HUES64 (cell line): Measurements from ENCODE around the gene SIAE.

Experiments used
- H3K27ac ChIP-seq: 2 replicates; pipeline ENCODE4 v1.7.0; 2013; ENCODE audit warnings: low read depth, low read length, inconsistent platforms
- H3K27me3 ChIP-seq: 2 replicates; pipeline ENCODE4 v1.6.1; 2013; ENCODE audit warnings: mild to moderate bottlenecking, low read length; ENCODE audit not compliant: insufficient read depth
- H3K36me3 ChIP-seq: 2 replicates; pipeline ENCODE4 v1.6.1; 2013; ENCODE audit warnings: mild to moderate bottlenecking, low read length; ENCODE audit not compliant: insufficient read depth
- H3K4me1 ChIP-seq: 2 replicates; pipeline ENCODE4 v1.6.1; 2013; ENCODE audit warnings: mild to moderate bottlenecking, low read length, moderate library complexity; ENCODE audit not compliant: insufficient read depth
- H3K4me3 ChIP-seq: 2 replicates; pipeline ENCODE4 v1.5.1; 2013; ENCODE audit warnings: mild to moderate bottlenecking, low read length, moderate library complexity
- H3K9ac ChIP-seq: 2 replicates; pipeline ENCODE4 v1.6.1; 2013; ENCODE audit warnings: mild to moderate bottlenecking, low read depth, low read length
- H3K9me3 ChIP-seq: 2 replicates; pipeline ENCODE4 v1.6.1; 2013; ENCODE audit warnings: low read depth, low read length; ENCODE audit not compliant: insufficient read depth
- WGBS: fragments of 150-250, 120-280 bp; methylation state at CpG from one replicate; pipeline ENCODE4 v1.1.7; 2013; ENCODE audit warnings: missing lambda C conversion rate; 5-methylcytosine and 5-hydroxymethylcytosine counted together

The SIAE gene

DNA sequence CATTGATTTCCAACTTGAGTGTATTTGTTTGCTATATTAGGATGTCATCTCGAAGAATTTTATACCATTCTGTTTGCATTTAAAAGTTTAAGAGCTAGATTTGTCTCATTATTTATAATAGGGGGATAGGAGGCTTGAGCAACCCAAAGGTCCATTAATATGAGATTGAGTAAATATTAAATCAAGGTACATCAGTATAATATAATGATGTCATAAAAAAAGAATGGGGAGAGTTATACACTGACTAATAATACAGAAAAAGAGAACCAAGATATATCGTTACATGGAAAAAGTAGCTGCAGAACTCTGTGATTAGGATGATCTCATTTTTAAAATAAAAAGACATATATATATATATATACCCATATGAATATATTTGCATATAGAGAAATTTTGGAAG lies 19.6 kb upstream of the SIAE start:
- Histone ChIP-seq H3K27ac (no peak overlapping the region), H3K4me3 (no peak overlapping the region), H3K4me1 (no peaks in the 10 kb centered on the region), H3K9me3 (no peaks in the 10 kb centered on the region), H3K27me3 (no peaks in the 10 kb centered on the region), H3K36me3 (no peaks in the 10 kb centered on the region), H3K9ac (no peak overlapping the region)
- 91% methylated on average over 1 of the region's 2 CpGs for WGBS

GRCh38 chr11:124682443-124682842 lies 8.9 kb upstream of the SIAE start:
- WGBS = no CpG with 5 or more reads among the region's 1 CpG
- H3K36me3 ChIP-seq = no peaks in the 10 kb centered on the region
- no peak overlapping the region for H3K27ac ChIP-seq
- H3K4me3 ChIP-seq = no peak overlapping the region
- peaks cover 4% of the 10 kb centered on the region for H3K9me3 ChIP-seq
- H3K4me1 ChIP-seq = no peaks in the 10 kb centered on the region
- no peaks in the 10 kb centered on the region for H3K27me3 ChIP-seq
- H3K9ac ChIP-seq = no peak overlapping the region

GRCh38 chr11:124681421-124681820 lies 7.9 kb upstream of the SIAE start:
- Histone ChIP-seq H3K9me3 (peaks cover 4% of the 10 kb centered on the region), H3K4me1 (no peaks in the 10 kb centered on the region), H3K27me3 (no peaks in the 10 kb centered on the region), H3K27ac (no peak overlapping the region), H3K36me3 (no peaks in the 10 kb centered on the region), H3K9ac (no peak overlapping the region), H3K4me3 (no peak overlapping the region)
- no CpG with 5 or more reads among the region's 2 CpGs for WGBS

- WGBS = 96% methylated on average over 5 of the region's 5 CpGs
- no peaks in the 10 kb centered on the region for H3K9me3 ChIP-seq
- H3K4me3 ChIP-seq = no peak overlapping the region
- 0 out of 2 replicates have a peak, but pooled peaks cover 2% of the 10 kb centered on the region for H3K4me1 ChIP-seq
- no peak overlapping the region for H3K9ac ChIP-seq
- no peak overlapping the region for H3K27ac ChIP-seq
- H3K27me3 ChIP-seq = peaks cover under 1% of the 10 kb centered on the region
- no peaks in the 10 kb centered on the region for H3K36me3 ChIP-seq
These were observed 4.9 kb upstream of the SIAE start for GRCh38 chr11:124678416-124678815.

DNA sequence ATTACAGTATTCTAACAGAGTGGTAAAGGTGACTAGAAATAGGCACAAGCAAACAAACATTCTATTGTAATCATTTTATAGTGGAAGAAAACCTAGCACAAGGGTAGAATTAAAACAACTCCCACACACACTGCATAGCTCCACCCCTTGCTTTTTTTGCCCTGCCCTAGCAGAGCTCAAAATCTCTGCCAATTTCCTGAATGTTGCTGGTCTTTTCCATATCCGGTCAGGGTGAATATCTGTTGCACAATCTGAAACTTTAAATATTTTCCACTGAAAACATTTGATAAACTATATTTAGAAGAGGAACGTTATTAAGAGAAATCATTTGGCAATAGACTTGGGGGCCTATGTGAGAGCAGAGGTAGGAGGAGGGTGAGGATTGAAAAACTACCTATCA lies 2.8 kb upstream of the SIAE start:
- Histone ChIP-seq H3K27ac (no peak overlapping the region), H3K9ac (no peak overlapping the region), H3K36me3 (no peaks in the 10 kb centered on the region), H3K4me3 (no peak overlapping the region), H3K27me3 (peaks cover 18% of the 10 kb centered on the region), H3K9me3 (no peaks in the 10 kb centered on the region), H3K4me1 (0 out of 2 replicates have a peak, but pooled peaks cover 2% of the 10 kb centered on the region)
- 96% methylated on average over 2 of the region's 2 CpGs for WGBS

DNA sequence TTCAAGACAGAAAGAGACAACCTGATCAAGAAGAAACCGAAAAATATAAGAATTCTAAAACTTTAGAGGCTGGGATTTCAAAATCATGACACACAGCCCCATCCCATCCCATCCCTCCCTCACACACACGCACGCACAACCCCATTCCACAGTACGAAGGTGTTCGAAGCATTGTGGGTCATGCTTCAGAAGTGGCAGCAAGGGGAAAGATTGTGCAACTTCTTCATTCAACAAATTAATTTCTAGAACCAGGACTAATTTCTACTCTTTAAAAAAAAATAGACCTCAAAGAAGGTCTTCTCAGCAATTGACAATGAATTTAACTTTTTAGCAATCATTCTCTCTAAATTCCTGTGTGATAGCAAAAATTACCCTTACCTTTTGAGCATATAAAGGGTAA lies 1.0 kb upstream of the SIAE start:
- H3K36me3 ChIP-seq = no peaks in the 10 kb centered on the region
- WGBS = 89% methylated on average over 5 of the region's 5 CpGs
- H3K4me1 ChIP-seq = 0 out of 2 replicates have a peak, but pooled peaks cover 2% of the 10 kb centered on the region
- H3K27ac ChIP-seq = no peak overlapping the region
- peaks cover 34% of the 10 kb centered on the region for H3K27me3 ChIP-seq
- H3K9me3 ChIP-seq = no peaks in the 10 kb centered on the region
- no peak overlapping the region for H3K9ac ChIP-seq
- peak overlapping the region; percentile 90 for H3K4me3 ChIP-seq

DNA sequence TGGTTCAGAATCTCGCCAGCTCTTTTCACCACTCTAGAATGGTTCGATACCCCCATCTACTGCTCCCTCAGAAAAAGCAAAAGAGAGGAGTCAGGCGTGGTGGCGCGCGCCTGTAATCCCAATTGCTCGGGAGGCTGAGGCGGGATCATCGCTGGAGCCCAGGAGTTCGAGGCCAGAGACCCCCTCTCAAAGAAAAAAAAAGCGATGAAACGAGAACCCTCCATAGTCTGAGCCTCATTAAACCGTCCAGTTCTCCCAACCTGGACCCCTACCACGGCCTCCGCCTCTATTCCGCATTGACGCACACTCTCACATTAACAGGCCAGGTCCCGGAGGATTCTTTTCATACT lies 604 bp upstream of the SIAE start:
- WGBS = 29% methylated on average over 18 of the region's 18 CpGs
- Histone ChIP-seq H3K36me3 (no peaks in the 10 kb centered on the region), H3K4me3 (peak overlapping the region; percentile 90), H3K4me1 (0 out of 2 replicates have a peak, but pooled peaks cover 2% of the 10 kb centered on the region), H3K9ac (peak overlapping the region; percentile 83), H3K9me3 (no peaks in the 10 kb centered on the region), H3K27me3 (peaks cover 38% of the 10 kb centered on the region), H3K27ac (peak overlapping the region; percentile 51; the same call in 1 of the 2 replicates)

DNA sequence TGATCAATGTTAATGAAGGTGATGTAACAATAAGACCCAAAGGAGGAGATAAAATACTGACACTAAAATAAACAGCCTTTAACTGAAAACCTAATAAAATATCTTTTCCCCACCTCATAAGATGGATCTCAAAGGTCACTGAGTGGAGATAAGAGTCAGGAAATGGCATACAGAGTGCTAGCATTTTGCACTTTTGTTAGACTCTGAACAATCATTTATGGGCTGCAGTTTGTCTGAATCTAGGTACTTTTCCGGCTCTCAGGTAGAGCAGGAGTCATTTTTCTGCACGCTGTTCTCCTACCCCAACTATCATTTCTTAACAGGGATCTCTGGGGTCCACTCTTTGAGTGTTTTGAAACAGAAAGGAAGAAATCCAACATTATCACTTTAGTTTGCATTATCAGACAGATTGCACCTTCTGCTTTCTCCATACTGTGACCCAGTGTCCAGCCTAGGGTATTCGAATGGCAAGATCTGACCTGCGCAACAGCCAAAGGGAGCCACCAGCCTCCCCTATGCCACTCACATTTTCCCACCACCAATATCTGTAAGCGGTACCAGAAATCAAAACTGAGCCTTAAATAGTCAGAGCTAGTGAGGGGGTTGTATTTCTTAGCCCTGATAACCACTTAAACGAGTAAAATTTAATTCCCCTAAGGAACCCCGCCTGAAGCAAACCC lies 863 bp downstream of the SIAE start:
- H3K36me3 ChIP-seq = no peaks in the 10 kb centered on the region
- H3K9me3 ChIP-seq = no peaks in the 10 kb centered on the region
- H3K27ac ChIP-seq = no peak overlapping the region
- peak overlapping the region; percentile 95; the same call in 1 of the 2 replicates for H3K9ac ChIP-seq
- H3K4me3 ChIP-seq = peak overlapping the region; percentile 90
- WGBS = 90% methylated on average over 5 of the region's 7 CpGs
- peaks cover 41% of the 10 kb centered on the region for H3K27me3 ChIP-seq
- 0 out of 2 replicates have a peak, but pooled peaks cover 2% of the 10 kb centered on the region for H3K4me1 ChIP-seq

DNA sequence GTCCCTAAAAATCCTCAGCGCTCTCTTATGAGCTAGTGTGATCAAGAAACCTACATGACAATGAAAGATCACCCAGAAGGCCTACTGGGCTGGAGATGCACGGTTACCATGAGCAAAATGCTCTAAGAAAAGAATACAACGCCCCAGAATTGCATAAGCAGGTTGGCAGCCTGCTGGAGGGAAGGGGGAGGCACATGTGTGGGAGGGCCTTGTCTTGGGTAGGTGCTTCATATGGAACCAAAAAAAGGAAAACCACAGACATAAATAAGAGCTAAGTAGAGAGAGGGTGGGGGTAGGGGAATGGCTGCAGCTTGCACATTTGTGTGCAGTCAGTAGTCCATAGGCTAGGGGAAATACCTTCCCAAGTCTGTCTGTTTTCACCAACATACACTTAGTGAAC lies 2.8 kb downstream of the SIAE start:
- Histone ChIP-seq H3K9ac (no peak overlapping the region), H3K27me3 (peaks cover 41% of the 10 kb centered on the region), H3K27ac (no peak overlapping the region), H3K36me3 (no peaks in the 10 kb centered on the region), H3K9me3 (no peaks in the 10 kb centered on the region), H3K4me3 (no peak overlapping the region), H3K4me1 (0 out of 2 replicates have a peak, but pooled peaks cover 2% of the 10 kb centered on the region)
- 73% methylated on average over 3 of the region's 3 CpGs for WGBS

GRCh38 chr11:124669193-124669592 lies 4.3 kb downstream of the SIAE start:
- no peaks in the 10 kb centered on the region for H3K9me3 ChIP-seq
- peaks cover 41% of the 10 kb centered on the region for H3K27me3 ChIP-seq
- H3K4me1 ChIP-seq = no peaks in the 10 kb centered on the region
- 37% methylated on average over 8 of the region's 8 CpGs for WGBS
- no peak overlapping the region for H3K9ac ChIP-seq
- H3K27ac ChIP-seq = no peak overlapping the region
- no peak overlapping the region for H3K4me3 ChIP-seq
- H3K36me3 ChIP-seq = no peaks in the 10 kb centered on the region

GRCh38 chr11:124667601-124668000 lies 5.9 kb downstream of the SIAE start:
- WGBS = 91% methylated on average over 3 of the region's 3 CpGs
- peaks cover 32% of the 10 kb centered on the region for H3K27me3 ChIP-seq
- H3K36me3 ChIP-seq = no peaks in the 10 kb centered on the region

GRCh38 chr11:124663861-124664260 lies 9.7 kb downstream of the SIAE start:
- Histone ChIP-seq H3K9ac (no peak overlapping the region), H3K4me3 (no peak overlapping the region), H3K4me1 (no peaks in the 10 kb centered on the region), H3K27me3 (peaks cover 3% of the 10 kb centered on the region; the same call in 1 of the 2 replicates), H3K36me3 (no peaks in the 10 kb centered on the region), H3K27ac (no peak overlapping the region), H3K9me3 (no peaks in the 10 kb centered on the region)
- WGBS = 95% methylated on average over 2 of the region's 2 CpGs

More at GRCh38 chr11:124667601-124668000, 5.9 kb downstream of the SIAE start:
- Histone ChIP-seq H3K4me3 (no peak overlapping the region), H3K4me1 (no peaks in the 10 kb centered on the region), H3K9me3 (no peaks in the 10 kb centered on the region), H3K27ac (no peak overlapping the region), H3K9ac (no peak overlapping the region)
